ENCODE results near the gene NLN. TPM values are rescaled to one million over a fixed set of nuclear protein-coding genes. Genes with fewer than 3 reads are reported as not detected.

Gene NLN
- total and polyA plus RNA-seq, 2 of the 13 experiments (the other 11 are each of a cell fraction or from before 2014, with no cell fraction given): 11.9 to 36.7 TPM

- POLR2A ChIA-PET: interaction anchor here (0.9 kb wide), 1 partner anchor 423 kb away, joined by 3 read pairs; the partner anchor contains the start of gene SREK1
- Histone ChIP-seq H3K4me3 (replicated peaks in 1 of 3; ENCODE audit: insufficient read depth in 1 of 3, low read depth in 2 of 3, low read length in 3 of 3) (peak overlapping the region; percentile 71 to 90 (median 80)), H3K4me1 (ENCODE audit: insufficient read depth, low read length) (peaks cover 60% of the 10 kb centered on the region), H4K20me1 (ENCODE audit: insufficient read depth, low read length) (0 out of 2 replicates have a peak, but pooled peaks cover 2% of the 10 kb centered on the region), H3K36me3 (replicated peaks in 1 of 2; ENCODE audit: control insufficient read depth in 1 of 2, insufficient read depth in 2 of 2, low read length in 2 of 2) (peaks cover 0 to 5% of the 10 kb centered on the region in 2 experiments; a peak in 2 of 5 replicates), H3K9ac (ENCODE audit: insufficient read depth, low read depth, low read length) (peak overlapping the region; percentile 85), H3K9me3 (ENCODE audit: low read length) (no peaks in the 10 kb centered on the region), H2AFZ (ENCODE audit: low read length) (no peak overlapping the region), H3K4me2 (ENCODE audit: low read depth, low read length) (peak overlapping the region; percentile 84), H3K27me3 (ENCODE audit: control insufficient read depth in 1 of 2, insufficient read depth in 2 of 2, low read length in 2 of 2) (no peaks in the 10 kb centered on the region; a peak in 1 of 5 replicates), H3K79me2 (ENCODE audit: insufficient read depth, low read length) (peaks cover 37% of the 10 kb centered on the region), H3K27ac (ENCODE audit: extremely low read length, insufficient read depth, low read length) (peak overlapping the region; percentile 74)
- WGBS (ENCODE audit: low lambda C conversion rate): 4% methylated on average over 13 of the region's 19 CpGs
- no peak for FAIRE-seq
- peak; percentile 66 for DNase-seq (ENCODE audit: low spot score)
- TSS peak; percentile 63 for BruUV-seq (replicated peaks)
- intact Hi-C loops (cut with micrococcal nuclease; ENCODE audit: unreplicated experiment) (loop anchor here (10.0 kb wide), 1 partner anchor 424 kb away; the partner anchor contains the start of gene SREK1), in situ Hi-C loops (cut with HindIII; ENCODE audit: extremely low pct_ligation_motif_present, low pct_unique_long_range_greater_than_20kb) (no loop called here)
- ATAC-seq: peak; percentile 84
- CTCF ChIA-PET (ENCODE audit: low intra/inter-chr PET ratio, low total read pairs): no interaction called here
- TF ChIP-seq TCF12 (IDR thresholded peaks at IDR 0.05): no peak
- TF ChIP-seq TCF12 (CRISPR knock-in tag; IDR thresholded peaks at IDR 0.05): no peak
- TF ChIP-seq KAT7 (CRISPR knock-in tag; IDR thresholded peaks at IDR 0.05; ENCODE audit: borderline replicate concordance): 0 out of 2 replicates have a peak, but pooled peaks have one; percentile 35
- no peak for TF ChIP-seq PAF1 (CRISPR knock-in tag; IDR thresholded peaks at IDR 0.05)
- 0 out of 2 replicates have a peak, but pooled peaks have one; percentile 67 for TF ChIP-seq ZNF556 (CRISPR knock-in tag; IDR thresholded peaks at IDR 0.05; ENCODE audit: borderline replicate concordance)
- no peak for TF ChIP-seq HNF1A (IDR thresholded peaks at IDR 0.05; ENCODE audit: low read depth)
- no peak for TF ChIP-seq HNF1A (CRISPR knock-in tag; IDR thresholded peaks at IDR 0.05; ENCODE audit: borderline replicate concordance)
- TF ChIP-seq, protein P1, sequence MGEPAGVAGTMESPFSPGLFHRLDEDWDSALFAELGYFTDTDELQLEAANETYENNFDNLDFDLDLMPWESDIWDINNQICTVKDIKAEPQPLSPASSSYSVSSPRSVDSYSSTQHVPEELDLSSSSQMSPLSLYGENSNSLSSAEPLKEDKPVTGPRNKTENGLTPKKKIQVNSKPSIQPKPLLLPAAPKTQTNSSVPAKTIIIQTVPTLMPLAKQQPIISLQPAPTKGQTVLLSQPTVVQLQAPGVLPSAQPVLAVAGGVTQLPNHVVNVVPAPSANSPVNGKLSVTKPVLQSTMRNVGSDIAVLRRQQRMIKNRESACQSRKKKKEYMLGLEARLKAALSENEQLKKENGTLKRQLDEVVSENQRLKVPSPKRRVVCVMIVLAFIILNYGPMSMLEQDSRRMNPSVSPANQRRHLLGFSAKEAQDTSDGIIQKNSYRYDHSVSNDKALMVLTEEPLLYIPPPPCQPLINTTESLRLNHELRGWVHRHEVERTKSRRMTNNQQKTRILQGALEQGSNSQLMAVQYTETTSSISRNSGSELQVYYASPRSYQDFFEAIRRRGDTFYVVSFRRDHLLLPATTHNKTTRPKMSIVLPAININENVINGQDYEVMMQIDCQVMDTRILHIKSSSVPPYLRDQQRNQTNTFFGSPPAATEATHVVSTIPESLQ (CRISPR knock-in tag; conservative IDR thresholded peaks at IDR 0.05): no peak
- TF ChIP-seq, protein P2, sequence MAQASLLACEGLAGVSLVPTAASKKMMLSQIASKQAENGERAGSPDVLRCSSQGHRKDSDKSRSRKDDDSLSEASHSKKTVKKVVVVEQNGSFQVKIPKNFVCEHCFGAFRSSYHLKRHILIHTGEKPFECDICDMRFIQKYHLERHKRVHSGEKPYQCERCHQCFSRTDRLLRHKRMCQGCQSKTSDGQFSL (CRISPR knock-in tag; IDR thresholded peaks at IDR 0.05): no peak
- TF ChIP-seq, protein P3, sequence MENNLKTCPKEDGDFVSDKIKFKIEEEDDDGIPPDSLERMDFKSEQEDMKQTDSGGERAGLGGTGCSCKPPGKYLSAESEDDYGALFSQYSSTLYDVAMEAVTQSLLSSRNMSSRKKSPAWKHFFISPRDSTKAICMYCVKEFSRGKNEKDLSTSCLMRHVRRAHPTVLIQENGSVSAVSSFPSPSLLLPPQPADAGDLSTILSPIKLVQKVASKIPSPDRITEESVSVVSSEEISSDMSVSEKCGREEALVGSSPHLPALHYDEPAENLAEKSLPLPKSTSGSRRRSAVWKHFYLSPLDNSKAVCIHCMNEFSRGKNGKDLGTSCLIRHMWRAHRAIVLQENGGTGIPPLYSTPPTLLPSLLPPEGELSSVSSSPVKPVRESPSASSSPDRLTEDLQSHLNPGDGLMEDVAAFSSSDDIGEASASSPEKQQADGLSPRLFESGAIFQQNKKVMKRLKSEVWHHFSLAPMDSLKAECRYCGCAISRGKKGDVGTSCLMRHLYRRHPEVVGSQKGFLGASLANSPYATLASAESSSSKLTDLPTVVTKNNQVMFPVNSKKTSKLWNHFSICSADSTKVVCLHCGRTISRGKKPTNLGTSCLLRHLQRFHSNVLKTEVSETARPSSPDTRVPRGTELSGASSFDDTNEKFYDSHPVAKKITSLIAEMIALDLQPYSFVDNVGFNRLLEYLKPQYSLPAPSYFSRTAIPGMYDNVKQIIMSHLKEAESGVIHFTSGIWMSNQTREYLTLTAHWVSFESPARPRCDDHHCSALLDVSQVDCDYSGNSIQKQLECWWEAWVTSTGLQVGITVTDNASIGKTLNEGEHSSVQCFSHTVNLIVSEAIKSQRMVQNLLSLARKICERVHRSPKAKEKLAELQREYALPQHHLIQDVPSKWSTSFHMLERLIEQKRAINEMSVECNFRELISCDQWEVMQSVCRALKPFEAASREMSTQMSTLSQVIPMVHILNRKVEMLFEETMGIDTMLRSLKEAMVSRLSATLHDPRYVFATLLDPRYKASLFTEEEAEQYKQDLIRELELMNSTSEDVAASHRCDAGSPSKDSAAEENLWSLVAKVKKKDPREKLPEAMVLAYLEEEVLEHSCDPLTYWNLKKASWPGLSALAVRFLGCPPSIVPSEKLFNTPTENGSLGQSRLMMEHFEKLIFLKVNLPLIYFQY (CRISPR knock-in tag; IDR thresholded peaks at IDR 0.05; ENCODE audit: borderline replicate concordance): no peak
- TF ChIP-seq, protein P4, sequence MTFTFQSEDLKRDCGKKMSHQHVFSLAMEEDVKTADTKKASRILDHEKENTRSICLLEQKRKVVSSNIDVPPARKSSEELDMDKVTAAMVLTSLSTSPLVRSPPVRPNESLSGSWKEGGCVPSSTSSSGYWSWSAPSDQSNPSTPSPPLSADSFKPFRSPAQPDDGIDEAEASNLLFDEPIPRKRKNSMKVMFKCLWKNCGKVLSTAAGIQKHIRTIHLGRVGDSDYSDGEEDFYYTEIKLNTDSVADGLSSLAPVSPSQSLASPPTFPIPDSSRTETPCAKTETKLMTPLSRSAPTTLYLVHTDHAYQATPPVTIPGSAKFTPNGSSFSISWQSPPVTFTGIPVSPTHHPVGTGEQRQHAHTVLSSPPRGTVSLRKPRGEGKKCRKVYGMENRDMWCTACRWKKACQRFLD (CRISPR knock-in tag; IDR thresholded peaks at IDR 0.05; ENCODE audit: borderline replicate concordance): no peak
Measured at GRCh38 chr5:65721050-65721719, 820 bp upstream of the NLN start.

Data from HepG2 (cell line).